GM18499 (cell line): ENCODE measurements around the gene SORCS3.
"Not testable (repeated sequence)": the region's sequence is repeated elsewhere in the genome, so short reads cannot be mapped to it uniquely, and the experiment has no call there.

Experiments used
- ATAC-seq: cut with Tn5 transposase; IDR thresholded peaks from one replicate; pipeline ENCODE4 v1.9.1; 2021; ENCODE audit warnings: moderate number of reproducible peaks; ENCODE audit not compliant: insufficient read depth, unreplicated experiment

The SORCS3 gene

GRCh38 chr10:104688251-104689042 is 47.4 kb downstream of the SORCS3 start:
- ATAC-seq, result no peak

DNA sequence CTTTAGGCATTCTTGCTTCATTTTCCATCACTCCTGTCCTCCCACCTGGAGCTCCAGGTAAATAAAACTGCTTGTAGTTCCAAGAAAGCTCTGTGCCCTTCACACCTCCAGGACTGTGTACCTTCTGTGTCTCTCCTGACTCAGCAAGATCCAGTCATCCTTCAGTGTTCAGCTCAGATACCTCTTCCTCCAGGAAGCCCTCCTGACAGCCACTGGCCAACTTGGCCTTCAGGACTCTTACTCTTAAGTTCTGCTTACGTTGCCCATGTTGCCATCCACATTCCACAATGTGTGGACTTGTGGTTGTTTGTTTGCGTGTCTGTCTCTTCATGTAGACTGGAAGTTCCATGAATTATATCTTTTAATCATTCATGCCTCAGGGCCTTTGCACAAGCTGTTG is 48.0 kb downstream of the SORCS3 start:
- ATAC-seq, result no peak

DNA sequence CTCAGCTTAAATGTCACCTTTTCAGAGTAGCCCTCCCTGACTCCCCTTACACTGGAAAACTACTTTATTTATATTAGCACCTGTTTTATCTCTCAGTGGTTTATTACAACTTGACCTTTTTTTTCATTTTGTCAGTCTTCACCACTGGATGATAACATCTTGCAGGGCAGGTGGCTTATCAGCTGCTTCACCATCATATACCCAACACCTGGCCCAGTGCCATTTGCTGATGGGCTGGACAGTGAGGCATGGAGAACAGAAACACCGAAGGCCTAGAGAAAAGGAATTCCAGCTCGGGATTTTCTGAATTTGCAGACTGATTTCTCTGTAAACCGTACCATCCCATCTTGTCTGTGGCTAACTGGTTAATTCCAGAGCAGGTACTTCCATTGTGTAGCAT is 48.5 kb downstream of the SORCS3 start:
- ATAC-seq, result no peak

DNA sequence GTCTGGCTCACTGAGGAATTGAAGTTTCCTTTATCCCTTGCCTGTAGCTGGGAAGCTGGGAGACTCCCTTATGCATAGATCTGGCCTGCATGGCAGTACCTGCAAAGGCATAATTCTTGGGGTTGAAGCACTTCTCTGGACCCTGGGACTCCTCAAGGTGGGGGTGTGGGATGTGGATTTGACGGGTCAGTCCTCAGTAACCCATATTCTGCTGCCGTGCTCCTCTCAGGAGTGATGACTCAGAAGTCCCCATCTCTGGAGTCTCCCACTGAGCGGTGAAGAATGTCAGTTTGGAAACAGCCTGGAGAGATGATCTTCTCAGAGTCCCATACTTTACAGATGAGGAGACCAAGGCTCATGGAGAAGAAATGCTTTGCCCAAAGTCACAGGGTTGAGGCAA is 49.0 kb downstream of the SORCS3 start:
- ATAC-seq, result no peak

DNA sequence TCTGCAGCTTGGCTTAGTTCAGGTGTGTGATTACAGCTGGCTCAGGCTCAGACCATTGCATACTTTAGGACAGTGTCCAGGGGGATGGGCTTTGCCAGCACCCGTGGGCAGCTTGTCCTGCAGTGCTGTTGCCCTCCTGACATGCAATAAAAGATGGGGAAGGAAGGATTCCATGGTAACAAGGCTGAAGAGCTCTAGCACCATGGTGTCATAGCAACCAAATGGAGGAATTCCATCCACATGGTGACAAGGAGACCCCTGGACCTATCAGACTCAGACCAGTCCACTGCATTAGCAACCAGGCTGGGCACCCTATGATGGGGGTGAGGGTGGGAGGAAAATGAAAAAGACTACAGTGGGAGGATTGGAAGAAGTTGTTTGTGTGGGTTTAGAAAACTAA is 49.9 kb downstream of the SORCS3 start:
- ATAC-seq, result no peak

- no peak for ATAC-seq
These were observed 53.0 kb downstream of the SORCS3 start for GRCh38 chr10:104694074-104694473.

GRCh38 chr10:104703262-104703661 is 62.2 kb downstream of the SORCS3 start:
- not testable (repeated sequence) for ATAC-seq

DNA sequence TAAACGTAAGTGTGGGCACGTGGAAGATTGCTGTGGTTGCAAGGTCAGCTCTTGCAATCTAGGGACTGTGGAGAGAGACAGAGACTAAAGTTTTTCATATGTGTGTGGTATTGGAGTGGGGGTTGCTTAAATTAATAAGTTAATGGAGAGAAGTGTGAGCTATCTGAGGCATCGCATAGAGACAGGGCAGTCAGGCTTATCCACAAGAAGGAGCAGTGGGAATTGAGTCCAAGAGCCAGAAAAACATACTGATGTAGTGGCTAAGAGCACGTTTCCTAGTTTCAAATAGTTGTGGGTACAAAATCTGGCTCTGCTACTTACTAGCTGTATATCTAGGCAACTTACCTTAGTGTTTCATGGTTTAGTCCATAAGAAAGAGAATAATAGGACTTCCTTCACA is 65.8 kb downstream of the SORCS3 start:
- no peak for ATAC-seq

DNA sequence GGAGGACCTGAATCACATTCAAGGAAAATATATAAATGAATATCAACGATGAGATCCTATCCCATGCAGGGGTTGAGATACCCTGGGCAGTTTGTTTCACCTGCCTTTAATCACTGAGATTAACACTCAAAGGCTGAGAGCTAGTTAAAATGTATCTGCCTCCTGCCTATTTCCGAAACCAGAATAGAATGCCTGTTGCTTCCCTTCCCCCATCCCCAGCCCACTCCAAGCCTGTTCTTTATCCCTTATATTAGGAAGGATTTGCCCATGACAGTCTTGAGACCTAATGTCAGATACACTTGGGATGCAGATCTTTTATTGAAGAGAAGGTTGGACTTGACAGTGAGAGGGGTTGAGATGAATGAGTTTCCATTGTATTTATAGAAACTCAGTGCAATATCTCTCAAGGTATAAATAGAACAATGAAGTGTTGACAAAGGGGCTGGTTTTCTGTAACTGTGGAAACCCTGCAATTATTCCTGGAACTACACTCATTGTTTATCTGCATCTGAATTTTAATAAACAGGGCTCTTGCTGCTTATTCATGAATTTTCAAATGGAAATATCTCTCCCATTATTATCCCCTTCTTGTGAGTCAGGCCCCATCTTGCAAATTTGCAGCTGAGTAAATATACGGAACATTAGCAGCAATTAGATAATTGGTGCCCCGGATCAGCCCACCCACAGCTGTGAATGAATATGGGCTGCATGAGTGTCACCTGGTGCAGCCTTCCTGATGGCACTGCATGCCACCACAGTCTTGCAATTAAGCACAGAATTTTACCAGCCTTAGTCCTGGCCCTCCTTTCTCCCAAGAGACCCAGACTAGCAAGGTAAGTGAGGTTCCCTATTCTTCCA is 66.7 kb downstream of the SORCS3 start:
- ATAC-seq, result no peak

DNA sequence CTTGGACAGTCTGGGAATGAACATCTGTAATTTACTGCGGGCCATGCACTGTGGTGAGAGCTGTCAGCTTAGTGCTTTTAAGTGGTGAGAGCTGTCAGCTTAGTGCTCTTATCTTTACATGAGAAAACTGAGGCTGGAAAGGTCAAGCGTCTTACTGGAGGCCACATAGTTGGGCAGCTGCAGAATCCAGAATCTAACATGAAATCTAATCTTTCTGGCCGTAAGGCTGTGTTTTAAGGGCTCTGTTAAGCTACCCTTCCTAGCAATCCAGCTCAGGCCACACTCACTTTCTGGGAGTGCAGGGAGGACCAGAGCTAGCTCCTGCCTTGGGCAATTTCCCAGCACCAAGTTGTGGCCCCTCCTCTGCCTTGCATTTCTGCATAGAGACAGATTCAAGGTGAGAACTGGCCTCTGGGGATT is 70.2 kb downstream of the SORCS3 start:
- no peak for ATAC-seq

GRCh38 chr10:104730593-104730992 is 89.5 kb downstream of the SORCS3 start:
- ATAC-seq, result not testable (repeated sequence)

DNA sequence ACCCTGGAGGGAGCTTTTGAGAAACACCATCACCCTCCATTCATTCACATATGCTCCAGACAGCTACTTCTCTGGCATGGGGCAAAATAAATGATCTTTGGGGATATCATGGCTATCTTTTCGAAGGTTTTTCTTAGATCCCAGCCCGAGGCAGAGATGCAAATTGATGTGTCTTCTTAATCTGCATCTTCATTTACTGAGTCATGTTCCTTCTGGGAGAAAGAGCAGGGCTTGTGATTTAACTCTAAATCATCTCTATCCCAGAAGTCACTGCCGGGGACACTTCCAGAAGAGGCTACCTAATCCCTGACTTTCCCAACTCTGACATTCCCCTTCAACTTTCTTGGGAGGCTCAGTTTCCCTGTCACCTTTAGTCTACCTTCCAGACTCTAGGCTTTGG is 90.1 kb downstream of the SORCS3 start:
- ATAC-seq, result no peak

DNA sequence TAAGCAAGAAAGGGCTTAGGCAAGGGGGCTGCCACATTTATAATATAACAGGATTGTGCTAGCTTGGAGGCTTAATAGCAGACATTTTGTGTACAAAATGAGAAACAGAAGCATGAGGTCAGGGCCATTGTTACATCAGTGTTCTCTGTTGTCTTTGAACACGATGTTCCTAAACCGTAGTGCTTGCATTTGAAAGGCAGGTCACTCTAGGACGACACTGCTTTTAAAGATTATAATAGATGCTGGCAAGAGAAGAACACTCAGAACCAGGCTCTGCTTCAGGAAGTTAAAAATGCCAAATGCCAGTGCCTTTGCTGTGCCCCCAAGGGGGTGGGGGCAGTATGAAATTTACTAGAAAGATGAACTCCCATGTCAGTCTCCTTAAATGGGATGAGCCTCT is 91.1 kb downstream of the SORCS3 start:
- no peak for ATAC-seq

GRCh38 chr10:104734433-104734832 is 93.3 kb downstream of the SORCS3 start:
- ATAC-seq, result no peak

GRCh38 chr10:104735036-104735756 is 94.1 kb downstream of the SORCS3 start:
- no peak for ATAC-seq

DNA sequence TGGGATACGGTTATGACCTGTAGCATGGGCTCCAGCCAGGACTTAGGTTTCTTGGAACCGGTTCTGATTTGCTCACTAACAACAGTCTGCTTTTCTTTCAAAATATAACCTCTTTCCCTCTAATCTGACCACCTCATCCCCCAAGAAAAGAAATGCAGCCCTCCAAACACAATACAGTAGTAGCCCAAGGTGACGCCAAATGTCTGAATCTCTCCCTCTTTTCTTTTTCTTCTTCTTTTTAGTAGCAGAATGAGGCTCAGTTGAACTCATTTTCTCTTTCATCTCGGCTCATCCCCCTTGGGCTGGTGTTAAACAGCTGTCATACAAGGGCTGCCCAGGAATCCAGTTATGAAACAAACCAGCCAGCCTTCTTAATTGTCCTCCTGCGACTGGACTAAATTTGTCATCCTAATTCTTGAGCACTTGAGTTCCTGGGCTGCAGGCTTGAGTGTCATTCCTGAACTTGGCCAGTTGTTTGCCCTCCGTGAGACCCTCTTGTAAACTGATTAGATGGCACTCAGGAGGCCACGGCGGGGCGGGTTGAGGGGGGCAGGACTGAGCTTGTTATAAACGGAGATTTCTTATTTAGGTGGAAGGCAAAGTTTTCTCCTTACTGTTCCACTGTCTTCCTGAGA is 94.8 kb downstream of the SORCS3 start:
- no peak for ATAC-seq

DNA sequence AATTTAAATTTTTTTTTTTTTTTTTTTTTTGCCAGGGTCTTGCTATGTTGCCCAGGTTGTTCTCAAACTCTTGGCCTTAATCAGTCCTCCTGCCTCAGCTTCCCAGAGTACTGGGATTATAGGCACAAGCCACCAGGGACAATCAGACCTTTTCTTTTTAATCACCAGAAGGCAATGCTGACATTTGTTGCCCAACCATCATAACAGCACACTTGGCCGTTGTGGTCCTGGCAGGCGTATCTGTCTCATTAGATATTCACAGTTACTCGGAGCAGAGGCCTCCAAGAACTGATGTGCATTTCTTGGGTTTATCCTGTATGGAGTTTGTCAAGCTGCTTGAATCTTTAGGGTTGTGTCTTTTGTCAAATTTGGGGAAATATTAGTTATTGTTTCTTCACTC is 100.0 kb downstream of the SORCS3 start:
- ATAC-seq, result no peak

DNA sequence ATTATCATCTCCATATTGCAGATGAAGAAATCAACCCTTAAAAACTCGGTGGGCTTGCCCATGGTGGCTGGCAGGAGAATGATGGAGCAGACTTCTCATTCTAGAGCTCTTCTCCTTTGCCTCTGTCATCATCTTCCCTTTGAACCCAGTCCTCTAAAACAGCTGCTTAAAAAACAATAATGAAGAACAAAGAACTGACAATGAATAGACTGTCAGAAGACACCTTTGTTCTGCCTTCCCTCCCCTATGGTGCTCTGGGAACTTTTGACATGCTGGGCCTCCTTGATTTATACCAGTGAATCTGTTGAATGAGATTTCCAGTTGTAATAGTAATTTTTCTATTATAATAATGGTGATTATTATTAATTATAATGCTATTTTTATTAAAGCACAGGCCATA is 103.0 kb downstream of the SORCS3 start:
- no peak for ATAC-seq

DNA sequence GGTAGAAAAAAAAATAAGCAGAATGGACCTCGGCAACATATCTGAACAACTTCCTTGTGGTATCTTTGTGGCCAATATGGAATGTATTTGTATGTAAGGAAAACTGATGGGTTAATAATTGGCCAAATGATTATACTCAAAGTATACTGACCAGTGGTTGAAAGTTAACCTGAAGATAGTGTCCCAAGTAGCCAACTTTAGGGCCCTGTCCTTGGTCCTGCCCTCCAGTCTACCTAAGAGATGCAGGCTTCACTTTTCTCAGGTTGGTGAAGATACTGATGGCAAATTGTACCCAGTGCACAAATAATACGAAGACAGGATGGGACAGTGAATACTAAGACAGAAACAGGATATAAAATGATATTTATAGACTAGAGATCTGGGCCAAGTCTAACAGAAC is 109.2 kb downstream of the SORCS3 start:
- ATAC-seq, result no peak

DNA sequence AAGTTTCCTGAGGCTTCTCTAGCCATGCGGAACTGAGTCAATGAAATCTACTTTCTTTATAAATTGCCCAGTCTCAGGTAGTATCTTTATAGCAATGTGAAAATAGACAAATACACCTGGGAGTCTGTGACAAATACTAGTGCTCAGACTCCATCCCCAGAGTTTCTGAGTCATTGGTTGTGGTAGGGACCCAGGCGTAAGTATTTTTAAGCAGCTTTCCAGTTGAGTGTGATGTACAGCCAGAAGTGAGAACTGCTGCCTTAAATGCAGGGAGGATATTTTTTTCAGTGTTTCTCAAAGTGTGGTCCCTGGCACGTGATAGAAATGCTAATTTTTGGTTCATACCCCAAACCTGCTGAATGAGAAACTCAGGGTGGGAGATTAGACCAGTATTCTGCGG is 121.7 kb downstream of the SORCS3 start:
- no peak for ATAC-seq
